HG02678 (cell line): ENCODE measurements around the gene NR2E3.
"Not testable (repeated sequence)": the region's sequence is repeated elsewhere in the genome, so short reads cannot be mapped to it uniquely, and the experiment has no call there.

Source experiments
- ATAC-seq: cut with Tn5 transposase; IDR thresholded peaks from one replicate; pipeline ENCODE4 v1.9.1; 2021; ENCODE audit warnings: mild to moderate bottlenecking, moderate library complexity; ENCODE audit not compliant: unreplicated experiment

Gene NR2E3

DNA sequence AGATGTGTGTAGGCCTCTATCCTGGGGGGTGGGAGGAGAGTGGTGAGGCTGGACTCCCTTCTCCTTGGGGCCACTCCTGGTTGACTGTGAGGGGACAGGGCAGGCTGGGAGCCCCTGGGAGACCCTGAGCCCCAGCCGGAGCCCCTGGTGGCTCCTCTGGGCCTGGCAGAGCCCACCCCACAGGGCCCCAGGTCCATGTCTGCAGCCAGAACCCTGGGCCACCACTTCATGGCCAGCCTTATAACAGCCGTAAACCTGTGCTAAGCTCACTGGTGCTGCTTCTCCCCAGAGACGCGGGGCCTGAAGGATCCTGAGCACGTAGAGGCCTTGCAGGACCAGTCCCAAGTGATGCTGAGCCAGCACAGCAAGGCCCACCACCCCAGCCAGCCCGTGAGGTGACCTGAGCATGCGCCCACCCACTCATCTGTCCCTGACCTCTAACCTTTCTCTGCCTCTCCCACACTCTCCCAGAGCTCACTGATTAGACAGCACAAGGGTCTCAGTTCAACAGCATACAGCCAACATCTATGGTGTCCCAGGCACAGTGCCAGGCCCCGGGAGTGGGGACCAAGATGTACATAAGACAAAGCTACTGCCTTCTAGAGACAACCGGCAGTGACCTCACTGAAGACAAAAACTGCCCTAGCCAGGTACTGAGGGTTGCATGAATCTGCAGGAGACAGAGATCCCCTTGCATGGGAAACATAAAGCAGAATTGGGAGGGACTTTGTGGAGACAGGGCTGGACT, 3.5 kb downstream of the NR2E3 start:
- no peak for ATAC-seq

DNA sequence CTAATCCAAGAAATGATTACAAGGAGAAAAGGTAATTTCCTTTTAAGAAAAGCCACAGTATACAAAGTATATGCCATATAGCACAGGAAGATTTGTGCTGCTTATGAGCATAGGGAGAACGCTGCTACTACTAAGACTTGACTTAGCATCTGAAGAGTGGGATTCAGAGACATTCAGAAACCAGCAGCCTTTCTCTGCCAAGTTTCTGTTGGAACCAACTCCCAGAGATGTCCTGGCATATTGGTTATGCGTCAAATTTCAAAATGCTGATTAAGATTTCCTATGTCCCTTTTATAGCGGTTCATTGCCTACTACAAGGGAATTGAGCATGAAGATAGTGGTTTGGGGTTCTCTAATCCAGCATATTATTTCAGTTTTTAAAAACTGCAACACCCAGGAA, 4.9 kb downstream of the NR2E3 start:
- no peak for ATAC-seq

DNA sequence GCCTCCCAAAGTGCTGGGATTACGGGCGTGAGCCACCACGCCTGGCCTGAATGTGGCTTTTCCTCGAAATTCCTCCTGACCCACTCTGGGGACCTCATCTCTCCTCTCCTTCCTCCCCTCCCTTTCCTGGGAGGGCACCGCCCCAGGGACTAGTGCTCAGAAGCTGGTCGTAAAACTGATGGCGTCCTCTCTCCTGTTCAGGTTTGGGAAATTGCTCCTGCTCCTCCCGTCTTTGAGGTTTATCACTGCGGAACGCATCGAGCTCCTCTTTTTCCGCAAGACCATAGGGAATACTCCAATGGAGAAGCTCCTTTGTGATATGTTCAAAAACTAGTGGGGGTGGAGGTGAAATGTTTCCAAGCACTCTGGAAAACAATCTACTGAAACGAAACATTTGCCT, 7.0 kb downstream of the NR2E3 start:
- no peak for ATAC-seq

DNA sequence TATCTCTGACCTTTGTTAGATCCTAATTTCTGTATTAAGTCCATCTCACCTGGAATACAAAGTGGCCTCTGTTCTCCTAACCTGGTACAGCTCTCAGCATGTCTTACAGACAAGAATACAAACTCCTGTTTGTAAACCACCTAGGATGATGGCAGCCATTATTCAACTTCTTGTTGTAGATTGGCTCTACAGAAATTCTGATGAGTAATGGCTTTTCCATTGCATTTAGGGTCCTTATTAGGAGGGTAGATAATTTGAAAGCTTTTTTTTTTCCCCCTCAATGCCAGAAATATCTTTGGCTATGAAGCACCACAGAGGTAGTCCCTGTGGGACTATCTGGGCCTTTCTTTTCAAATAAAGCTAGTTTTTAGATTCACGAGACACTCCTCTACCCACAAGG, 9.8 kb downstream of the NR2E3 start:
- ATAC-seq: no peak

DNA sequence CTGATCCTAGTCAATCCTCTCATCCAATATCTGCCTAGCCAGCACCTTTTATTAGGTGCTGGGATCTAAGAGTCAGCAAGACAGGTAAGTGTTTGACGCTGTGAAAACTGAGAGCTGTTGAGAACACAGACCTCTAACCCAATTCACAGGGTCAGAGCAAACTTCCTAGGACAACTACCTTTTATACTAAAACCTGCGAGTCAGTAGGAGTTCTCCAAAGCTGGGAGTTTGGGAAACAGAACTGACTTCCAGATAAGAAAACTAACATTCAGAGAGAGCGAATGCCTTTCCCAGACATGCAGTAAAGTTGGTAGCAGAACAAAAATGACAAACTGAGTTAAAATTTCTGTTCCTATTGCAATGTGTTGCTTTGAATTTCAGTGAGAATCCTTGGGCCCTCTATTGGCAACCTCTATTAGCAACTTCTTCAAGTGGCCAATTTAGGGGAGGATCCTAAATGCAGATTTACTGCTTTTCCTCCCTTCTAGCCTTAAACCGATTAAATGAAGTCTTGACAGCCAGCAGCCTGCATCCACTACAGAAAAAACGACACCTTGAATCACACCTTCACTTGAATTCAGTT, 11.3 kb downstream of the NR2E3 start:
- ATAC-seq: no peak

DNA sequence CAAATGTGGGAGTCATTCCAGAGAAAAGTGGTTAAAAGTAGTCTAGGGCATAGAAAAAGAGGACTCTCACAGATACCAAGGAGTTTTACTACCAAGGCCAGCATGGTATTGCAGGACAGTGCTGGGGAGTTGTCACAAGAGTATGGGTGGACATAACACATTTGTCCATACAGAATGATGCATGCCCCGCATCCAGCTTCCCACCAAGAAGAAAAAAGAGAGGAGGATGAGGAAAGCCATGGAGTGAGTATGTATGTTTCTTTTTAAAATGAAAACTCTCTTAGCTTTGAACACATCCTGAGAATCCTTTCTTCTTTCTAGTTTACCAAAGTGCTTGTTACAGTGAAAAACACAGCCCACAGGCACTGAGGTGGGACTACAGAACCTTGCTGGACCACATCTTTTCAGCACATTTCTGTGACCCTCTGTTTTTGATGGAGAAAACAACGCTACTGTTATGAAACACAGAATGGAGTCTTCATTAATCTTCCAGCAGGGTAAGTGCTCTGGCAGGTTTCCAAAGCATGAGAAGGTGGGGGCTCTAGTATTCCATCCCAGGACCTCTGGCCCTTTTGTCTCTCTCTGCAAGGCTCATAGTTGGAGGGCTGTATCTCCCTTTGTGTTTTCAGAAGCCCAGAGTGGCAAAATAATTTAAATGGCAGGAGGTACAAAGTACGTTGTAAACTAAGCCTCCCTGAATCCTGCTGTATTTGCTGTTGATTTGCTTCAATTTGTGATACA, 12.7 kb downstream of the NR2E3 start:
- ATAC-seq: no peak

DNA sequence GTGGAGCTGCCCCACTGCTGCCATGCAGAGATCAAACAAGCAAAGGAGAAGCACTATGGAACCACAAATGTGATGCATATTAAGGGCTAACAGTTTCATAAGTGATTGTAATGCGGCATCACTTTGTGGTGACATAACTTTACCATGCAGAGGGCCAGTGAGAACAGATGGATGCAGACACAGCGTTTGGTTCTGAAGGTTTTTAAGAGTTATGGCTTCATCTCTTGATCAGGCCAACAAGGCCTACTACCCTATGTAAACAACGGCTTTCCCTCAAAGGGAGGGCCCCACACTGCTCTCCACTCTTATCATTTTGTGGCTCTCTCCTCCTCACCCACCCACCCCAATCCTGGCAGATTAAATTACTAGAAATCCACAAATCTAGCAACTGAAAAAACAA, 13.4 kb downstream of the NR2E3 start:
- no peak for ATAC-seq

DNA sequence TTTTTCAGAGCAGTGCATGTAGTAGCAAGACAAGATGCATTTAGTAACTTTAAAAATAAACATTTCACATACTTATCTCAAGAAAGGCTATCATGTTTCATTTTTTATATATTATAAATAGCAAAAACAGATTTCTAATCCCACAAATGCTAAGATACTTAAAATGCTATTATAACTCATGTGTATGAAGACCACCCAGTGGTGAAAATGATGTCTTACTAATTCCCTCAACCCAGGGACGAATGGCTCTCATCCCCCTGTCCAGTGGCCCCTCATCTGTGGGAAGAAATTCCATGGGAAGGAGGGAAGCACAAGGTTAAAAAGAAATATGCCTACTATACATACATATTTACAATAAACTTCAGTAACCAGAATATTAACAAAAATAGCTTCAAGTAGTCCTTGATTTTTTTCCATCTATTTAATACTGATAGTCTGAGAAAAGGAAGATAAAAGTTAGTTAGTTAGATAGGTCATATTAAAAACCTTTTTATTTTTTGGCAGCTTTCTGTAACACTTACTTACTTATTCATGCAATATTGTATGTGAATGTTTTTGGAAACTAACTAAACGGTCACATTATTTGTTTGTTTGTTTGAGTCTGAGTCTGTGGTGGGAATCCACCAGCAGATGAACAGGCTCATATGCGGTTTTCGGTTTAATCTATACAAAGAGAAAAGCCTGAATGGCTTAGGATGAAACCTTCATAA, 14.8 kb downstream of the NR2E3 start:
- no peak for ATAC-seq

DNA sequence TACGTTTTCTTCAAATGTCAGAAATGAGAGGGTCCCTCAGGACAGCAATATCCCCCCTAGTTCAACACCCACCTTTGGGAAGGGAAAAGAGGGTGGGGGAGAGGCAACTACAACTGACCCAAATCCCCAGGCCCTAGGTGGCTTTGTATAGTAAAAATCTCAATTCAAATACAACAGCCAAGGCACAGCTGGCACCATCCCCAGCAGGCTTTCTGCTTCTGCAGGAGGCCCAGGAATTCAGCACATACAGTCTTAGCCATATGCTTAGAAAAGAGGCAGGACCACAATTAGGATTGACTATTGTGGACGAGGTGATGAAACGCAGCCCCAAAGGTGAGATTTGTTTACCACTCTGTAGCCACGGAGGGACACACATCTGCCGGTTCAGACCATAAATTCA, 15.8 kb downstream of the NR2E3 start:
- ATAC-seq: no peak

DNA sequence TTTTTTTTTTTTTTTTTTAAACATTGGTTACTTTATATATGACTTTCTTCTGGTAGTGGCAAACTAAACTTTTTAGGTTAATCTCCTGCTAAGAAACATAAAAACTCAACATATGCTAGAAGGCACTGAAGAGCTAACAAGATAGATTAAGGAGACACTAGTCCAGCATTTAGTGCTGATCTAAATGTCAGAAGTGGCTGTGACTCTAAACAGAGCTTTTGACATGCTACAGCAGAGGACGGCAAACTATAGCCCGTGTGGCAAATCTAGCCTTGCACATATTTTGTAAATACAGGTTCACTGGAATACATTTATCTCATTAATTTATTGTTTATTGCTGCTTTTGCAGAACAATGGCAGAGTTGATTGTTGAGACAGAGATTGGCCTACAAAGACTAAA, 20.6 kb downstream of the NR2E3 start:
- no peak for ATAC-seq

DNA sequence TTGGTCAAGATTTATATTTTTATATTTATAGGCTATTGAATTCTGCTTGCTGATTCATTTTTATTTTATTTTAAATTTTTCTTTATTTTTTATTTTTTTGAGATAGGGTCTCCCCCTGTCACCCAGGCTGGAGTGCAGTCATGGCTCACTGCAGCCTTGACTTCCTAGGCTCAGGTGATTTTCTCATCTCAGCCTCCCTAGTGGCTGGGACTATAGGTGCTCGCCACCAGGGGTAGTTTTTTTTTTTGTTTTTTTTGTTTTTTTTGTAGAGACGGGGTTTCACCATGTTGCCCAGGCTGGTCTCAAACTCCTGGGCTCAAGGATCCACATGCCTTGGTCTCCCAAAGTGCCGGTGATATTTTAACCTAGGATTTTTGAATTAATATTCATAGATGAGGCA, 31.2 kb downstream of the NR2E3 start:
- ATAC-seq: no peak

DNA sequence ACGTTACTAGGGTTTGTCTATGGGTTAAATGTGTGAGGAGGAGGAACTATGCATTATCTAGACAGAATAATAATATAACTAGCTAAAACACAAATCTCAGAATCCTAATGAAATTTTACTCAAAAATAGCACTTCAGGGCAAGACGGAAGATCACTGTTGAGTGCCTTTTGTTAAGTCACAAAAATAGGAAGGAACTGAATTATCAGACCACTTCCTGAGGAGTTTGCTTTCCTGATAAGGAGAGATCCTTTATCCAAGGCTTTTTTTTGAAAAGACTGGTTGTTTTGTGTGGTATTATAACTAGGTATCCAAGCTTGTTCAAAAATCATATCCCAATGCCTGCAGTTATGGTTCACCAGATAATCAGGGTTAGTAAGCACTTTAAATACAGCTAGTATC, 34.6 kb downstream of the NR2E3 start:
- no peak for ATAC-seq

DNA sequence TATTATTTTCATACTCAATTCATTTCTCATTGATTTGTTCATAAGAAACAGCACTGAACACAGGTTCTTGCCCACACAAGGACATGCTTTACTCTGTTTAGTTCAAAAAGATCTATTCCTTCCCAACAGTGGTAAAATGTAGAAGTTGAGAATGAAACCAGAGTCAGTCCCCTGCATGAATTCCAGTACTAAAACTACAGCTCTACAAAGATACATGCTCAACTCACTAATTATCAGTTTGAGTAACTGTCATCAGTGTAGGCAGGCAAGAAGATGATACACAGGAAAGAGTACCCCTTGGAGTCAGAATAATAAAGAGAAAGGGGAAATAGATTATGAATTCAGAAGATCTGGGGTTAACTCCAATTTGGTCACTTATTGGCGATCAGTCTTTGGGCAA, 43.2 kb downstream of the NR2E3 start:
- no peak for ATAC-seq

DNA sequence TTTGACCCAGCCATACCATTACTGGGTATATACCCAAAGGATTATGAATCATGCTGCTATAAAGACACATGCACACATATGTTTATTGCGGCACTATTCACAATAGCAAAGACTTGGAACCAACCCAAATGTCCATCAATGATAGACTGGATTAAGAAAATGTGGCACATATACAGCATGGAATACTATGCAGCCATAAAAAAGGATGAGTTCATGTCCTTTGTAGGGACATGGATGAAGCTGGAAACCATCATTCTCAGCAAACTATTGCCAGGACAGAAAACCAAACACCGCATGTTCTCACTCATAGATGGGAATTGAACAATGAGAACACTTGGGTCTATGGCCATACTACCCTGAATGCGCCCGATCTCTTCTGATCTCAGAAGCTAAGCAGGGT, 47.9 kb downstream of the NR2E3 start:
- not testable (repeated sequence) for ATAC-seq
